ENCODE results near the gene SIPA1L2.

The SIPA1L2 gene

GRCh38 chr1:232627171-232627570 is 2.8 kb downstream of the SIPA1L2 start:
- H3K36me3 ChIP-seq (replicated peaks in 1 of 2; ENCODE audit: control insufficient read depth in 2 of 2, insufficient read depth in 2 of 2, low read length in 2 of 2), result peaks cover 0 to 32% of the 10 kb centered on the region in 2 donors
- no peaks in the 10 kb centered on the region for H3K79me1 ChIP-seq (ENCODE audit: low read depth, low read length)
- no peak overlapping the region for H3K23ac ChIP-seq (ENCODE audit: low read depth, low read length, poor library complexity)
- H2AFZ ChIP-seq (ENCODE audit: low read length), result no peak overlapping the region
- H3K9me3 ChIP-seq (replicated peaks in 1 of 2; ENCODE audit: control insufficient read depth in 2 of 2, insufficient read depth in 1 of 2, low read depth in 1 of 2, low read length in 2 of 2), result peaks cover 0 to 7% of the 10 kb centered on the region in 2 donors
- H4K91ac ChIP-seq (ENCODE audit: low read depth, low read length, poor library complexity), result no peak overlapping the region
- no peak overlapping the region for H2BK120ac ChIP-seq (ENCODE audit: low read depth, low read length)
- no peak overlapping the region for H2AK5ac ChIP-seq (ENCODE audit: low read depth, low read length)
- H3K14ac ChIP-seq (ENCODE audit: low read length), result no peak overlapping the region
- no peak overlapping the region for H4K8ac ChIP-seq (ENCODE audit: low read depth, low read length)
- no peak overlapping the region for H3K18ac ChIP-seq (ENCODE audit: low read length)
- no peak overlapping the region for H3K4me2 ChIP-seq (ENCODE audit: insufficient read depth, low read length, poor library complexity, severe bottlenecking)
- H3K9ac ChIP-seq (ENCODE audit: low read depth, low read length, poor library complexity), result no peak overlapping the region
- whole genome bisulfite sequencing, 2 donors (ENCODE audit: extremely low coverage in 2 of 2, insufficient read length in 2 of 2, insufficient replicate concordance in 1 of 2), result no CpG with 5 or more reads among the region's 4 CpGs
- no peak overlapping the region for H2BK15ac ChIP-seq (ENCODE audit: low read length)
- H3K27ac ChIP-seq (replicated peaks; ENCODE audit: low read length), result no peak overlapping the region
- no peaks in the 10 kb centered on the region for H3K27me3 ChIP-seq (ENCODE audit: control insufficient read depth in 3 of 3, insufficient read depth in 3 of 3, low read depth in 1 of 3, low read length in 3 of 3)
- H2BK12ac ChIP-seq (ENCODE audit: low read length), result no peak overlapping the region
- DNase-seq (ENCODE audit: low spot score), result no peak
- peak overlapping the region in 1 of 2 donors; percentile 89 for H3K4me3 ChIP-seq (ENCODE audit: low read length in 2 of 2)
- peaks cover 10 to 22% of the 10 kb centered on the region in 2 donors for H3K4me1 ChIP-seq (ENCODE audit: control insufficient read depth in 2 of 2, insufficient read depth in 1 of 2, low read depth in 1 of 2, low read length in 2 of 2)
- no peak overlapping the region for H2BK5ac ChIP-seq (ENCODE audit: low read length)
- no peak overlapping the region for H3K4ac ChIP-seq (ENCODE audit: low read length)

- no peak overlapping the region for H3K27ac ChIP-seq (replicated peaks; ENCODE audit: low read length)
- no peak overlapping the region for H2BK5ac ChIP-seq (ENCODE audit: low read length)
- no peak overlapping the region for H3K9ac ChIP-seq (ENCODE audit: low read depth, low read length, poor library complexity)
- H3K18ac ChIP-seq (ENCODE audit: low read length), result no peak overlapping the region
- no peak overlapping the region for H4K8ac ChIP-seq (ENCODE audit: low read depth, low read length)
- no peak overlapping the region for H2BK15ac ChIP-seq (ENCODE audit: low read length)
- H3K14ac ChIP-seq (ENCODE audit: low read length), result no peak overlapping the region
- H2BK120ac ChIP-seq (ENCODE audit: low read depth, low read length), result no peak overlapping the region
- no peak overlapping the region for H4K91ac ChIP-seq (ENCODE audit: low read depth, low read length, poor library complexity)
- peaks cover 10 to 22% of the 10 kb centered on the region in 2 donors for H3K4me1 ChIP-seq (ENCODE audit: control insufficient read depth in 2 of 2, insufficient read depth in 1 of 2, low read depth in 1 of 2, low read length in 2 of 2)
- WGBS, 2 donors (ENCODE audit: extremely low coverage in 2 of 2, insufficient read length in 2 of 2, insufficient replicate concordance in 1 of 2), result no CpG with 5 or more reads among the region's 2 CpGs
- no peak overlapping the region for H3K4me2 ChIP-seq (ENCODE audit: insufficient read depth, low read length, poor library complexity, severe bottlenecking)
- peaks cover 0 to 7% of the 10 kb centered on the region in 2 donors for H3K9me3 ChIP-seq (replicated peaks in 1 of 2; ENCODE audit: control insufficient read depth in 2 of 2, insufficient read depth in 1 of 2, low read depth in 1 of 2, low read length in 2 of 2)
- H3K23ac ChIP-seq (ENCODE audit: low read depth, low read length, poor library complexity), result no peak overlapping the region
- H3K4ac ChIP-seq (ENCODE audit: low read length), result no peak overlapping the region
- no peak overlapping the region for H2AFZ ChIP-seq (ENCODE audit: low read length)
- peak overlapping the region in 1 of 2 donors; percentile 89 for H3K4me3 ChIP-seq (ENCODE audit: low read length in 2 of 2)
- no peaks in the 10 kb centered on the region for H3K27me3 ChIP-seq (ENCODE audit: control insufficient read depth in 3 of 3, insufficient read depth in 3 of 3, low read depth in 1 of 3, low read length in 3 of 3)
- no peaks in the 10 kb centered on the region for H3K79me1 ChIP-seq (ENCODE audit: low read depth, low read length)
- peaks cover 0 to 38% of the 10 kb centered on the region in 2 donors for H3K36me3 ChIP-seq (replicated peaks in 1 of 2; ENCODE audit: control insufficient read depth in 2 of 2, insufficient read depth in 2 of 2, low read length in 2 of 2)
- no peak for DNase-seq (ENCODE audit: low spot score)
- no peak overlapping the region for H2AK5ac ChIP-seq (ENCODE audit: low read depth, low read length)
- no peak overlapping the region for H2BK12ac ChIP-seq (ENCODE audit: low read length)
Measured at GRCh38 chr1:232626452-232626851, 3.5 kb downstream of the SIPA1L2 start.

- H2AK5ac ChIP-seq (ENCODE audit: low read depth, low read length), result no peak overlapping the region
- H2BK120ac ChIP-seq (ENCODE audit: low read depth, low read length), result no peak overlapping the region
- peaks cover 0 to 40% of the 10 kb centered on the region in 2 donors for H3K36me3 ChIP-seq (replicated peaks in 1 of 2; ENCODE audit: control insufficient read depth in 2 of 2, insufficient read depth in 2 of 2, low read length in 2 of 2)
- no peak overlapping the region for H2BK5ac ChIP-seq (ENCODE audit: low read length)
- no peak for DNase-seq (ENCODE audit: low spot score)
- H3K14ac ChIP-seq (ENCODE audit: low read length), result no peak overlapping the region
- no peak overlapping the region for H3K4me3 ChIP-seq (ENCODE audit: low read length in 2 of 2)
- H4K91ac ChIP-seq (ENCODE audit: low read depth, low read length, poor library complexity), result no peak overlapping the region
- H2BK15ac ChIP-seq (ENCODE audit: low read length), result no peak overlapping the region
- H3K27ac ChIP-seq (replicated peaks; ENCODE audit: low read length), result no peak overlapping the region
- H3K27me3 ChIP-seq (ENCODE audit: control insufficient read depth in 3 of 3, insufficient read depth in 3 of 3, low read depth in 1 of 3, low read length in 3 of 3), result no peaks in the 10 kb centered on the region
- no peak overlapping the region for H3K18ac ChIP-seq (ENCODE audit: low read length)
- H3K4me1 ChIP-seq (ENCODE audit: control insufficient read depth in 2 of 2, insufficient read depth in 1 of 2, low read depth in 1 of 2, low read length in 2 of 2), result peaks cover 13 to 27% of the 10 kb centered on the region in 2 donors
- no peak overlapping the region for H3K4me2 ChIP-seq (ENCODE audit: insufficient read depth, low read length, poor library complexity, severe bottlenecking)
- H3K23ac ChIP-seq (ENCODE audit: low read depth, low read length, poor library complexity), result no peak overlapping the region
- H2BK12ac ChIP-seq (ENCODE audit: low read length), result no peak overlapping the region
- H2AFZ ChIP-seq (ENCODE audit: low read length), result no peak overlapping the region
- no peak overlapping the region for H4K8ac ChIP-seq (ENCODE audit: low read depth, low read length)
- no peak overlapping the region for H3K4ac ChIP-seq (ENCODE audit: low read length)
- WGBS, 2 donors (ENCODE audit: extremely low coverage in 2 of 2, insufficient read length in 2 of 2, insufficient replicate concordance in 1 of 2), result no CpG with 5 or more reads among the region's 11 CpGs
- H3K9me3 ChIP-seq (replicated peaks in 1 of 2; ENCODE audit: control insufficient read depth in 2 of 2, insufficient read depth in 1 of 2, low read depth in 1 of 2, low read length in 2 of 2), result peaks cover 0 to 7% of the 10 kb centered on the region in 2 donors
- H3K79me1 ChIP-seq (ENCODE audit: low read depth, low read length), result peaks cover 2% of the 10 kb centered on the region
- H3K9ac ChIP-seq (ENCODE audit: low read depth, low read length, poor library complexity), result no peak overlapping the region
Measured at GRCh38 chr1:232625319-232625868, 4.5 kb downstream of the SIPA1L2 start.

- Histone ChIP-seq H4K8ac (ENCODE audit: low read depth, low read length) (no peak overlapping the region), H2BK12ac (ENCODE audit: low read length) (no peak overlapping the region), H3K27ac (replicated peaks; ENCODE audit: low read length) (no peak overlapping the region), H3K4me3 (ENCODE audit: low read length in 2 of 2) (no peak overlapping the region), H3K4ac (ENCODE audit: low read length) (no peak overlapping the region), H4K91ac (ENCODE audit: low read depth, low read length, poor library complexity) (no peak overlapping the region), H3K36me3 (replicated peaks in 1 of 2; ENCODE audit: control insufficient read depth in 2 of 2, insufficient read depth in 2 of 2, low read length in 2 of 2) (peaks cover 0 to 45% of the 10 kb centered on the region in 2 donors), H3K14ac (ENCODE audit: low read length) (no peak overlapping the region), H3K9ac (ENCODE audit: low read depth, low read length, poor library complexity) (no peak overlapping the region), H2AFZ (ENCODE audit: low read length) (no peak overlapping the region), H2BK5ac (ENCODE audit: low read length) (no peak overlapping the region), H2AK5ac (ENCODE audit: low read depth, low read length) (no peak overlapping the region), H3K9me3 (replicated peaks in 1 of 2; ENCODE audit: control insufficient read depth in 2 of 2, insufficient read depth in 1 of 2, low read depth in 1 of 2, low read length in 2 of 2) (peaks cover 0 to 9% of the 10 kb centered on the region in 2 donors), H3K23ac (ENCODE audit: low read depth, low read length, poor library complexity) (no peak overlapping the region), H2BK120ac (ENCODE audit: low read depth, low read length) (no peak overlapping the region), H3K4me1 (ENCODE audit: control insufficient read depth in 2 of 2, insufficient read depth in 1 of 2, low read depth in 1 of 2, low read length in 2 of 2) (peaks cover 15 to 30% of the 10 kb centered on the region in 2 donors), H2BK15ac (ENCODE audit: low read length) (no peak overlapping the region), H3K18ac (ENCODE audit: low read length) (no peak overlapping the region), H3K4me2 (ENCODE audit: insufficient read depth, low read length, poor library complexity, severe bottlenecking) (no peak overlapping the region), H3K27me3 (ENCODE audit: control insufficient read depth in 3 of 3, insufficient read depth in 3 of 3, low read depth in 1 of 3, low read length in 3 of 3) (no peaks in the 10 kb centered on the region), H3K79me1 (ENCODE audit: low read depth, low read length) (peaks cover 3% of the 10 kb centered on the region)
- WGBS, 2 donors (ENCODE audit: extremely low coverage in 2 of 2, insufficient read length in 2 of 2, insufficient replicate concordance in 1 of 2), result no CpG with 5 or more reads among the region's 7 CpGs
- no peak for DNase-seq (ENCODE audit: low spot score)
Measured at GRCh38 chr1:232624546-232625281, 5.2 kb downstream of the SIPA1L2 start.

Data from neuronal stem cell (in vitro differentiated cells).